EL (cell line): ENCODE data around the gene WNT7A.
A peak's percentile ranks its signal among the peaks of the same experiment; 100 is the strongest.

Experiments
- DNase-seq: peaks from one replicate; pipeline ENCODE4 v3.0.0-alpha.2; 2016

Gene WNT7A

DNA sequence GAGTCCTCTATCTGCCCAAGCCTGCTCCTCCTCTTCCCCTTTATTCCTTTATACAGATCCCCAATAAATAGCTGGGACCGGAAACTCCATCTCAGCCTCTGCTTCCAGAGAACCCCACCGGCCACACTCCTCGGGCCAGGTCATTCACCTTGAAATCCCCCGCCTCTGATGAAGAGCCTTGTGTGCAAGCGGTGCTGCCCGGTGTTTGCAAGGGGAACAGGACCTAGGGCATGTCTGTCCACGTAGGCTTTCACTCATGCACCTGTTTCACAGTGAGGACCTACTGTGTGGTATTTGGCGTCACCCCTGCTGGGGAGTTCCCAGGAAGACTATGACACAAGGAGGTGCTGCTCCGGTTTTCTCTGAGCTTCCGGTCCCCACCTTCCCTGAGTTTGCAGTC is 54.0 kb downstream of the WNT7A start:
- no peak for DNase-seq

DNA sequence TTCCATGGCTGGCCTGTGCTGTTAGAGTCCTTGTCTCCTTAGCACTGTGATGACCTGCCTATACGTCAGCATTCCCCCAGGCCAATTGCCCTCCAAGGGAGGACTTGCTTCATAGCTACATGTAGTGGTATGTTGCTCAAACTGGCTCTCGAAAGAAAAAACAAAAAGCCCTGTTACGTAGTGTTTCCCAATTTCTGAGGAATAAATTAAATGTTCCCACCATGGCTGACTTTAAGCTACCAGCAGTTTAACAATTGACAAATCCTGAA is 54.6 kb downstream of the WNT7A start:
- peak; percentile 19 for DNase-seq

DNA sequence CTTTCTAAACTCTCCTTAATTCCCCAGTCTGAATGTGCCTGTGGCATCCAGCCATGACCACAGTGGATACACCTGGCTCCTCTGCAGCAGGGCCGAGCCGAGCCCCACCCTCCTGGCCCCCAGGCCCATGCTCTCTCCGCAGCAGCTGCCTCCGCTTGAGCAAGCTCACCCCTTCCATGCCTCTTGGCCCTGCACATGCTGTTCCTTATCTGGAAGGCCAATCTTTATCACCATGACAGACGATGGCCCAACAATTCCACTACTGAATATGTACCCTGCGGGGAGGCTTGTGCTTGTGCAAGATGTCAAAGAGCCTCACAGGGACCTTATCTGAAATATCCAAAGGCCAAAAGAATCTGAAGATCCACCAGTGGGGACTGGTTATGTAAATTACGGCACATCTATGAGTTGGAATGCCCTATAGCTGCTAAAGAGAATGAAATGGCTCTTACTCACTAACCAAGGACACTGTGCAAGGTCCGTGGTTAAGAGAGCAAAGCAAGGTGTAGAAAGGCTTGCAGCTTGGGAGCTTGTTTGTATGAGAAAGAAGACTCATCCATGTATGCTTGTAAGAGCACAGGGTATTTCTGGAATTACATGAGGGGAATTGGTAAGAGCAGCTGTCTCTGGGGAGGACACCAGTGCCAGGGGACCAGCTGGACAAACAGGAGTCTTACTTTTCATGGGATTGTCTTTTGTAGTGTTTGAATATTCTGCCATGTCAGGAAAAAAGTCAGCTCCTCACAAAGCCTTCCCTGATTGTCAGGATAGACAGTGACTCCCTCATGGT is 55.2 kb downstream of the WNT7A start:
- DNase-seq = no peak

DNA sequence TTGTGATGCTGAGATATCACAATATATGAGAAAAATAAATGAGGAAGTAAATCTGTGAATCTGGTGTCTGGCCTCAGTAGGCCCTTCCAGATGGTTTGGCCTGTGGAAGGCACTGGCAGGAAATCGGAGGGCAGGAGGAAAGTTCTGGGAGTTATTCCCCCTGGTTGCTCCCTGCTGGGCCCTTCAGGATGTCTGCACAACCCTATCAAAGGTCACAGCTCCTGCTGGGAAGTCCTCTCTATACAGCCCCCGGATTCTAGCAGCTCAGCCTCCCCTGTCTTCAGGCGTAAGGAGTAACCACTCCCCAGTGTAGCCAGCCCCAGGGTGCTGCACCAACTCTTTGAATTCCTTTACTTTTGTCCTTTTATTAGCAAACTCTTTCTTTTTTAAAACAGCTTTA is 56.2 kb downstream of the WNT7A start:
- DNase-seq = no peak

DNA sequence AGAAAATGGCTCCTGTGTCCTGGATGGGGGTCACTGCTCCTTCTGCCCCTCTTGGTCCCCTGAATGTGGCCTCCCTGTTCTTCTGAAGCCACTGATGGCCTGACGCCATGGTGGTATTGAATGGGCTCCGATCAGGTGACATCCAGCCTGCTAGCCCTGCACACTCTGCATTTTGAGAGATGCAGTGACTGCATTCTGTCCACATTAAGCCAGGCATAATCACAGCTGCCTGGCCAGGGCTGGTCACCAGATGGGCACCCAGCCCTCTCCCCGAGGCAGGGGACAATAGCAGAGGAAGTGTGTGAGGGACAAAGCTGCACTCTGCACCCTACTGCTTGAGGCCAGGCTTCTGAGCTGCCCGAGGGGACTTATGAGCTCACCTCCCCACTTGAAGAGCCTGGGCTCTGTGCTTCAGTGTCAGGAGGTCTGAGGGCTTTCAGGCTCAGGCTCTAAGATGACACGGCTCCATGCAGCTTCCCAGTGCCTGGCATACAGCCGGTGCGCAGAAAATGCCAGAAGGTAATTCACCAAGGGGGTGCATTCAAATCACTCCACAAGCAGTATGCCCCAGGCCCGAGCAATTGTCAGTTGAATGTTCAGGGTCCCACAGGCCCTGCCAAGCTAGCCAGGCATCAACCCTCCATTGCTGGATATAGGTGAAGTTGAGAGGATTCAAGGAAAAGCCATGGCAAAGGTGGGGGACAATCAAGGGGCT is 56.8 kb downstream of the WNT7A start:
- DNase-seq = no peak

DNA sequence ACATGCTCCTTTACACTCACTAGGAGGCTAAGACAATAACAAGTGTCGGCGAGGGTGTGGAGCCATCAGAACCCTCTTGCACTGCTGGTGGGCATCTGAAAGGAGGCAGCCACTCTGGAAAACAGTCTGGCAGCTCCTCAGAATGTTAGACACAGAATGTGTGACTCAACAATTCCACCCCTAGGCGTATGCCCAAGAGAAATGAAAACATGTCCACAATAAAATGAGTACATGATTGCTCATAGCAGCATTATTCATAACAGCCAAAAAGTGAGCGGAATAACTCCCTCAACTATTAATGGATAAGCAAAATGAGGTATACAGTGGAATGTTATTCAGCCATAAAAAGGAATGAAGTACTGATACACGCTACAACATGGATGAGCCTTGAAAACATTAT is 57.8 kb downstream of the WNT7A start:
- DNase-seq = peak; percentile 59

DNA sequence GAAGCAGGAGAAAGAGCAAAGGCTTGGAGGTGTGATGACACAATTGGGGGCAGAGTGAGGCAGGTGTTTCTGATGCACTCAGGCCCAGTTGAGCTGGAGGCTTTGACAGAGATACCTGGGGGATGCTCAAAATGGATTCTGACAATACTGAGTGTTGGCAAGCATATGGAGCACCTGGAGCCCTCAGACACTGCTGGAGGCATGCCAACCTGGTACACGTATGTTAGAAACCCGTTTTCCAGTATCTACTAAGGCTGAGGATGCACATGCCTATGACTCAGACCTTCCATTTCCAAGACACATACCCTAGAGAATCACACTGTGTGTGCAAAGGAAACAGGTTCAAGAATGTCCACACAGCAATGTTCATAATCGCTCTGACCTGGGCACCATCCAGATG is 58.7 kb downstream of the WNT7A start:
- no peak for DNase-seq

DNA sequence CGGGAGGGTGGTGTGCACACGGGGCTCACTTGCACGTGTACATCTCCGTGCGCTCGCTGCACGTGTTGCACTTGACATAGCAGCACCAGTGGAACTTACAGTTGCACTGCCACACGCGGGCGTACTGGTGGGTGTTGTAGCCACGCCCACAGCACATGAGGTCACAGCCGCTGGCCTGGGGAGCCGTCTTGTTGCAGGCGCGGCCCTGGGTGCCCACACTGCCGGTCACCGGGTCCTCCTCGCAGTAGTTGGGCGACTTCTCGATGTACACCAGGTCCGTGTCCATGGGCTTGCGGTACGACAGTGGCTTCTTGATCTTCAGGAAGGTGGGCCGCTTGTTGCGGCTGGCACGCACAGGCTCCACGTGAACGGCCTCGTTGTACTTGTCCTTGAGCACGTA is 61.0 kb downstream of the WNT7A start:
- DNase-seq = no peak

DNA sequence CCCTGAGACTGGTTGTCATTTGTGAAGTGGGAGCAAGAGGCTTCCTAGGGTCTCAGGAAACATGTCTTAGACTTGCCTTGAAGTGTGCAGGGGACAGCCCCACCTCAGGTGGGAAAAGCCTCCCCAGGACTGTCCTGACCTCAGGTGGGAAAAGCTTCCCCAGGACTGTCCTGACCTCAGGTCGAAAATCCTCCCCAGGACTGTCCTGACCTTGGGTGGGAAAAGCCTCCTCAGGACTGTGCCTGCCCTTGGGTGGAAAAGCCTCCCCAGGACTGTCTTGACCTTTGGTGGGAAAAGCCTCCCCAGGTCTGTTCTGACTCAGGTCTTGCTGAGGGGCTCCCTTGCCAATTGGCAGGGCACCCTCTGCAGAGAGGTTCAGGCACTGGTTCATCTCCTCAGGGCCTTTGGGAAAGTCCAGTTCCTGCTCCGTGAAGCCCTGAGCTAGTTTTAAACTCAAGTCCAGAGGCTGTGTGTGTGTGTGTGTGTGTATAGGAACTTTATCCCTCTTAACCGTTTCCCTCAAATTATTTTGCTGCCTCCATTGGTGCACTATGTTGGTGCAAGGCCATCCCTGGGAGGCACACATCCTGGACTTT is 64.7 kb downstream of the WNT7A start:
- DNase-seq = no peak

DNA sequence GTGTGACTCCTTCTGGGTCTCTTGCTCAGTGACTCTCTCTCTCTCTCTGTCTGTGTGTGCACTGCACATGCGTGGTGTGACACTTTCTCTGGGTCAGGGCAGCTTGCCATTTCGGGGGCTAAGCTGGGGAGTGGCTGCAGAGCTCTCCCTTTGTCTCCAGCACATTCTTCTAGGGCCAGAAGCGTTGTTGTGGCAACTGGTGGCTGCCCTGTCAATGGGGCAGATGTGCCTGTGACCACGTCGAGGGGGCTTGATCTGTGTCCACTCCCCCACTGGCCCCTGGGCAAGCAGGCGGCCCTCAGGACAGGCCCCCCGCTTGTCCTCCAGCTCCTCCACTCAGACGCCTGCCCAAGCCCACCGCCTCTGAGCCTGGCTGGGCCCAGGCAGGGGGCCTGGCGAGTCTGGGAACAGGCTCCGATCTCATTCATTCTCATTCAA is 67.8 kb downstream of the WNT7A start:
- no peak for DNase-seq

DNA sequence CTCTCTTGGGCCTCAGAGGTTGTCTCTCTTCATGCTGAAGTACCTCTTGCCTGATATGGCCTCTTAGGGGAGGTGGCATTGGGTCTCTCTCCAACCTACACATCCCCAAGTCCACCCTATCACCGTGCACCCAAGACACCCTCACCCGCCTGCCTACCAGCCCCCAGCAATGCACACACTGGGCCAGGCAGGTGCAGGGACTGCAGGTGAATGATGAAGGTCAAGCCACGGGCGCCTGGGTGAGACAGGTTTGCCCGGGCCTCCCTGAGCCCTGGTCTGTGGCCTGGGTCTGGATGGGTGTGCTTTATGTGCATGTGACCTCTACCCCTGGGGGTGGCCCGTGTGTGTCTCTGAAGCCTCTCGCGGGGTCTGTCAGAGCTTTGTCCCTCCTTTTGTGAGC is 68.3 kb downstream of the WNT7A start:
- DNase-seq = no peak

DNA sequence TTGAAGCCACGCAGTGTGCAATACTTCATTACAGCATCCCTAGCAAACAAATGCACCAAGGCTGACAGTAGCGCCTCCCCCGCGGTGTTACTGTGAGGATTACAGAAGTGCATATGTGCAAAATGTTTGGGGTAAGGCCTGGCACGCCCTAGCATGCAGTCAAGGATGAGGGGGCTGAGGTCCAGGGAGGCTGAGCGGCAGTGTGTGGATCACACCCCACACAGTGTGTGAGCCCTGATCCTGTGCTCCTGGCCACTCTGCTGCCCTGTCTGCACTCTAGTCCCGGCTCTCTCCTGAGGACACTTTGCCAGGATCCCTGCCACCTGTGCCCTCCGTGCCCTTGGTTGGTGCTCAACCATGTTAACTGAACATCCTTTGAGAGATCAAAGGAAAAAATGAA is 71.3 kb downstream of the WNT7A start:
- DNase-seq = no peak

DNA sequence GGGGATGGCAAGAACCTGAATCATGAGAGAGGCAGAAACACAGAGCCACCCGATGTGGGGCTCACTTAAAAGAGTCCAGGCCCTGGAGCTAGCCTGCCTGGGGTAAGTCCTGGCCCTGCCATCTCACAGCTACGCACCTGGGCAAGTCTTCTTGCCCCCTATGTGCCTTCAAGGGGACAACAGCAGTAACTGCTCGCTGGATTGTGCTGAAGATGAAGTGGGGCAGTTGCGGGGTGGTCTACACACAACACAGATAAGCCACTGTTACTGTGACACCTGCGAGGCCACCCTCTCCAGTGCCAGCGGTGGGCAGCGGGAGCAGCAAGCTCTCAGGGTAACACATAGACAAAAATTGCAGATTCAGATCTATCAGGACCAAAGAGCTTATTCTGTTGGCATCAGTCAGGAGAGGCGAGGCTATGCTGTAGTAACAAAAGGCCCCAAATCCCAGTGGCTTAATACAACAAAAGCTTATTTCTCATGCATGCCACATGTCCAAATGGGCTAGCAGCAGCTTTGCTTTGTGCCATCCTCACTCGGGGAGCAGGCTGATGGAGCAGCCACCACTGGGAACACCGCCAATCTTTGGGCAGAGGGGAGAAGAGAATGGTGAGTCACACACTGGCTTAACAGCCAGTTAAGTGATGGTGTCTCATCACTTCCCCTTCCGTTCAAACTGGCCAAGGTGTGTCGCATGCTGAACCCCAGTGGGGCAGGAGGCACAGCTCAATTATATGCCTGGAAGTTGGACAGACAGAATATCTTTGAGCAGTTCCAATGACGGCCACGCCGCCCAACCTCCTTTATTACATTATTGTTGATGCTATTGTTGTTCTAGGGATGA is 78.3 kb downstream of the WNT7A start:
- peak; percentile 38 for DNase-seq

DNA sequence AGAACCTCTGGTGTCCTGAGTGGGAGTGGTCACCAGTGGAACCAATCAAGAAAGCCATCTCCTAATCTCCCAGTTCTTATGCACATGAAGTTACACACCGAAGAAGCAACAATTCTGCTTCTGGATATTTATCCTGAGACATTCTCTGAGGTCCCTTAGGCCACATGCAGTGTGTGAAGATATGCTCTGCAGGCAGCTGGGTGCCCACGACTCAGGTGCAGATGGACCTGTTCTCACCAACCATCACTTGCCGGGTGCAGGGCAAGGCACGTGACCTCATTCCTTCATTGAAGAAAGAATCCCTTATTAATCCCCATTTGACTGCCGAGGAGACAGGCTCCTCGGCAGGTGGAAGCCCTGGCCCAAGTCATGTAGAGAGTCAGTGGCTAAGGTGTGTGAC is 79.8 kb downstream of the WNT7A start:
- DNase-seq = no peak

DNA sequence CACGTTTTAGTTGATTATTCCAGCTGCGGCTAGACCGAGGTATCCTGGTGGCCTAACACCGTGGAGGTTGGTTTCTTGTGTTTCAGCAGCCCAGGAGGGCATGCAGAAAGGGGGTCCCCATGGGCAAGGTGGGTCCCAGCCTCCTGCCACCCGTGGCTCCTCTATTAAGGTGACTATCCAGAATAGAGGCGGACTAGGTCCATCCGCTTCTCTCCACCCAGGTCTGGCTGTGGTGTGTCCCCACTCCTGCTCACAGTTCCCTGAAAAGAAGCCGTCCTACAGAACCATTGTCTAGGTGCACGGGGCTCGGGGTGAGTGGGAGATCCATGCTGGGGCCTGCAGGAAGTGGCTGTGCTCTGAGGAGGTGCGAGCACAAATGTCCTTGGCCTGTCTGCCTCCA is 81.5 kb downstream of the WNT7A start:
- DNase-seq = no peak

DNA sequence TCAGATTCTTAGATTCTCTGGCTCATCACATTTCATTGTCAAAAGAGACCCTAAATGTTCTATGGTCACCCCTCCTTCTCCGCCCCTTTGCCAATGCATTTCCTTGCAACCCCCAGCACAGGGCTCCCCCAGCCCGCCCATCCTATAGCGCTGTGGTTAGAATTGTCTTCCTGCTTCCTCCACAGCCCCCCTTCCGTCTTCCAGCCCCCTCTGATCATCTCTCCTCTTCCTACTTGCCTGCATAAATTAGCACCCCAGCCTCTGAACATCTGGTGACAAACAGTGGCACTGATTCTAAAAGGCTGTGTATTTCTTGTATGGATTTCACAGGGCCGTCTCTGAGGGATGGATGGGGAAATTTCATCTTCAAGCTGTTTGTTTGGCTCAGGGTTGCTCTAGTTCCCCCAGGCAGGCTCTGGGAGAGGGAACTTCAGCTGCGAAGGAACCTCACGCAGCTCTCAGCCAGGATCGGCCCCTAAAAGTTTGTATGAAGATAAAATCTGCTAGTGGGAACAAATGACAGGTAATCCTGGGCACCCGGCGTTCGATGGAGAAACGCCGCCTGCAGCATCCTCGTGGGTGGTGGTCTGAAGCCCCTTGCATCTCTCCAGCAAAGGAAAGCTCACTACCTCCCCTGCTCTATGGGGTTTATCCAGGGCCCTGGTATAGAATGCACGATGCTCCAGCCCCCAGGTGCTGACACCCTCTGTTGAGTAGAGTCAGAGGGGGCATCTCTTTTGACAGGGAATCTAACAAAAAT is 83.0 kb downstream of the WNT7A start:
- no peak for DNase-seq

DNA sequence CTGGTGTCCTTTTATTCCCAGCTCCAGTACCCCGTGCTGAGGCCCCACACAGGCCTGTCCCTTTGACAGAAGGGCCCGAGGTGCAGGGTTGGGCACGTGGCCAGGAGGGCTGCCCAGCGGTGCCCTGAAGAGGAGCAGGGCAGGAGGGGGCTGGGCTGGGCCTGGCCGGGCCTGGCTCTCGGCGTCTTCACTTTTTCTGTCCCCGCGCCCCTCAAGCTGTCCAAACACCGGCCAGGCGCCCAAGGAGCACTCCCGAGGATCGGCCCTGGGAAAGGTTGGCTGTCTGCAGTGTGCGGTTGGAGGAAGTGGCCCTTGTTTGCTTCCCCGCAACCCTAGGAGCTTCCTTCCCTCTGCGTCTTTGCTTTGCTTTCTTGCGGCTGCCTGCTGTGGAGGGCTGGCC is 84.1 kb downstream of the WNT7A start:
- DNase-seq = no peak

DNA sequence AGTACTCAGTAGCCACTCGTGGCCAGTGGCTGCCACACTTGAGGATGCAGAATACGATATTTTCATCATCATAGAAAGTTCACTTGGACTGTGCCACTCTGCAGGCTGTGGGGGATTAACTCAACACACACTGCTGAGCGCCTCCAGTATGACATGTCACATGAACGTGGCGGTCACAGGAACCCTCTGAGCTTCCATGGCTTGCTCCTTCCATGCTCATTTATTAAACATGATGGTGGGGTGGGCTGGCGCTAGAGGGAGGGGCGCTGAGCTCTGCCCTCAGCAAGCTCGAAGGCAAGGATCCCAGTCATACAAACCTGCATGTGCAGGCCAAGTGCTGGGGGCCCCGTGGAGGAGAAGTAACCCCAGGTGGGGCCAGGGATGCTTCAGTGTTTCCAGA is 85.5 kb downstream of the WNT7A start:
- no peak for DNase-seq

DNA sequence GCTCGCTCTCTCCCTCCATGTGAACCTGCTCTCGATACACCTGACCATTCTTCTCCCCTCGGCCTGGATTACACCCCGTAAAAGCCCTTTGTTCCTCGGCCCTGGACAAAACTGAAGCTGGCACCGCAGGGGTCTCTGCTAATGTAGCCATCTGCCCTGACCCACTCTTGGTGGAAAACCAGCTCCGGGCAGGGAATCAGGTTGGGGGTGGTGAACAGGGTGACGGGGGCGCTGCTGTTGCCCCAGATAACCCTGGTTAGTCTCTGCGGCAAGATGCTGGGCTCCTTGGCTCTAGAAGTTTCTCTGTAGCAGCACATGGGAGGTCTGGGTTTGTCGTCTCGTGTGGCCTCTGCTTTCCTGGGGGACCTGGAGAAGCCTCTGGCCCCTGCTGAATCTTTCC is 86.4 kb downstream of the WNT7A start:
- no peak for DNase-seq

DNA sequence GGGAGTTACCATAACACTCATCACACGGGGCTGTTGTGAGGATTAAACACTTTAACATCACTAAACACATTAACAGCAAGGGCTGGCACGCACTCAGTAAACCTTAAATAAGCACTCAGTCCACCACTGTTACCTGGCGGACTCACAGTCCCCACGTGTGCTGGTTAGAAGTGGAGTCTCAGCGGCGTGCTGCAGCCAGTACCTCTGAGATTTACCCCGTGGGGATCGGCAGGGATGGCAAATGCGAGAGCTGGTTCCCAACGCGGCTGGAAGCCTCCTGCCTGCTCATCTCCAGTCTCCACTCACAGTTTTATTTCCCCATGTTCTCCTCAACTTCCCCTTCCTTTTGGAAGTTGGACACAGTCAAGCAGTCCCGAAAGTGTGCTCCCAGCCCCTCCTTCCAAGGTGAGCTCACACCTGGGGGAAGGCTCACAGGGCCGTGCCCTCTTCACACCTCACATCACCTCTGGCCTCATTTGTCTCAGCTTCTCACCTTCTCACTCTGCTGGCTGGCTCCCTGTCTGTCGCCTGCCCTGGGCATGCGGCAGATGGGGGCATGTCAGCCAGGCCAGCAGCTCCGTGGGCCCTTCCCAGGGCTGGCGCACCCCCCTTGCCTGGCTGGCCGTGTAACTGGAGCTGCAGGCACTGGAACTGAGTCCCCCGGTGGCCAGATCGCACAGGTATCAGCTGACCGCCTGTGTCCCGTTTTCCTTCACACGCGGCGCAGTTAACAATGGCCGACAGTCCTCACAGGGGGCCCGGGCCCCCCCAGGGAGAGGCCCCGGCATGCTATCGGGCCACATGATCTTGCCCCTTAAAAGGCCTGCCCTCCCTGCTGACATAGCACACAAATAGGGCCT is 87.1 kb downstream of the WNT7A start:
- DNase-seq = no peak

DNA sequence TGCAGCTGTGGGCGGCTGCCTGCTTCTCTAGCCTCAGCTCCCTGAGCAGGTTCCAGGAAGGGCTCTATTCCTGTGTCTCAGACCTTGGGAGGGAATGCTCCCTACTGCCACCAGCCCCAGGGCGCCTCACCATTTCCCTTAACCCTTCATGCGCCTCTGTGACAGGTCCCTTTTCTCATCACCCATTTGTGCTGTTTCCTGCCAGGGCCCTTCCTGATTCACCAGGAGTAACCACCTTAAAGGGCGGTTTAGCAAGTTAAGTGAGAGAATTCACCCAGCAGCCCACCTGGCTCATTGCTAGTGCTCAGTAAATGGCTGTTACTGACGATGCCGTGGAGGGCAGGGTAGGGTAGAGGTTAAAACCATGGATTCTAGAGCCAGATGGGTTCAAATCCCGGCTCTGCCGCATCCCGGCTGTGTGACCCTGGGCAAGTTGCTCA is 87.8 kb downstream of the WNT7A start:
- no peak for DNase-seq
